ENCODE data around the gene ZBP1. TPM values are rescaled to one million over a fixed set of nuclear protein-coding genes. Genes with fewer than 3 reads are reported as not detected.

ZBP1 gene
- total RNA-seq, 5 donors from 2014 or later (not counting 1 experiment from before 2014, with no cell fraction given): 8.6 to 41.1 (median 20.6) TPM

DNA sequence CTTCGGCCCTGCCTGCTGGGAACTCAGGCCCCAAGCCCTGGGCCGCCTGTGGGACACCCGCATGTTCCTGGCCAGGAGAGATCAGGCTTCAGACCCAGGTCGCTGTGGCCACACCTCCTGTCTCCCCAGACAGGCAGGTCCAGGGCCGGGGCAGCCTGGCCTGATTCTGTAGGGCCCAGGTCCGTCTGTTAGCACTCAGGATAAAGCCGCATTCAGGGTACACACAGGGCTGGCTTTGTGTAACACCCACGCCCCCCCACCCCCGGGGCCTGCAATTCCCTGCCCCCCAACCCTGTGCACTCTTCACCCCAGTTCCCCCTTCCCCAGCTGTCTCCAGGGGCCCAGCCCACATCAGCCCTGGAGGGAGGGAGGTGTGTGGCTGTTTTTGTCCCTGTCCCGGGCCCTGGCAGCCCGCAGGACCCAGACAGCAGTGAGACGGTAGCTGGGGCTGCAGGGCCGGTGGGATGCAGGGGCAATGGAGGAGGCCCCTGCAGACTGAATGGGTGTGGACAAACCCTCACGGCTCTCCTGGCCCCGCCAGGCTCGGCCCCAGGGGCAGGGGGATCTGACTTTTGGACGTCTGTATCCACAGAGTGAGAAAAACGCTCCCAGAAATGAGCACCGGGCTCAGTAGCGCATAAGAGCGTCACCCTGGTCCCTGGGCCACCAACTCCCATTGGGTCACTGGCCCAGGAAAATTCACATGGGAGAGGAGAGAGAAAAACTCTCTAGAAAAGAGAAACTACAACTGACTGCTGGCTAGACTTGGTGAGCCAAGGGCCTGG lies 42.4 kb upstream of the ZBP1 start:
- no peak overlapping the region for H3K27ac Mint-ChIP-seq
- H3K4me3 Mint-ChIP-seq: no peak overlapping the region
- ATAC-seq (replicated peaks in 1 of 4): no peak
- no peaks in the 10 kb centered on the region for H3K9me3 Mint-ChIP-seq
- H3K4me1 Mint-ChIP-seq: peaks cover 19 to 22% (median 21%) of the 10 kb centered on the region in 3 donors
- peaks cover 0 to 6% of the 10 kb centered on the region in 2 experiments for H3K27me3 ChIP-seq (replicated peaks in 1 of 2; ENCODE audit: control insufficient read depth in 2 of 2, extremely low read depth in 1 of 2, insufficient read depth in 2 of 2, low read length in 1 of 2)
- H3K36me3 Mint-ChIP-seq: peaks cover 18% of the 10 kb centered on the region
- H3K9me3 ChIP-seq: no peaks in the 10 kb centered on the region
- ChIA-PET POLR2A (no interaction called here), CTCF (no interaction called here)
- no peaks in the 10 kb centered on the region for H3K27me3 Mint-ChIP-seq
- no peak overlapping the region for H3K4me3 ChIP-seq (ENCODE audit: control insufficient read depth in 1 of 2, extremely low read depth in 1 of 2, low read length in 1 of 2)
- H3K4me1 ChIP-seq (ENCODE audit: control insufficient read depth in 1 of 2, extremely low read depth in 1 of 2, insufficient read depth in 2 of 2, low read length in 2 of 2): peaks cover 6 to 21% of the 10 kb centered on the region in 2 experiments
- H3K27ac ChIP-seq (ENCODE audit: low read length): no peak overlapping the region
- no peaks in the 10 kb centered on the region for H3K36me3 ChIP-seq (ENCODE audit: control insufficient read depth in 2 of 2, extremely low read depth in 1 of 2, insufficient read depth in 1 of 2, low read length in 1 of 2)
- no peak for DNase-seq
- 82% methylated on average over 14 of the region's 21 CpGs for WGBS (ENCODE audit: insufficient coverage)

- POLR2A ChIA-PET: no interaction called here
Observed at GRCh38 chr20:57661746-57662455, 41.7 kb upstream of the ZBP1 start.

GRCh38 chr20:57660922-57661745 lies 40.9 kb upstream of the ZBP1 start:
- CTCF ChIA-PET: no interaction called here
- no peaks in the 10 kb centered on the region for H3K27me3 Mint-ChIP-seq
- no peaks in the 10 kb centered on the region for H3K9me3 ChIP-seq
- no peak for DNase-seq
- peaks cover 11 to 34% of the 10 kb centered on the region in 2 experiments for H3K4me1 ChIP-seq (ENCODE audit: control insufficient read depth in 1 of 2, extremely low read depth in 1 of 2, insufficient read depth in 2 of 2, low read length in 2 of 2)
- WGBS (ENCODE audit: insufficient coverage): 90% methylated on average over 24 of the region's 31 CpGs
- POLR2A ChIA-PET: no interaction called here
- no peak overlapping the region for H3K27ac ChIP-seq (ENCODE audit: low read length)
- peaks cover 27 to 31% (median 28%) of the 10 kb centered on the region in 3 donors for H3K4me1 Mint-ChIP-seq
- peaks cover 0 to 6% of the 10 kb centered on the region in 2 experiments for H3K27me3 ChIP-seq (replicated peaks in 1 of 2; ENCODE audit: control insufficient read depth in 2 of 2, extremely low read depth in 1 of 2, insufficient read depth in 2 of 2, low read length in 1 of 2)
- no peak overlapping the region for H3K4me3 ChIP-seq (ENCODE audit: control insufficient read depth in 1 of 2, extremely low read depth in 1 of 2, low read length in 1 of 2)
- no peaks in the 10 kb centered on the region for H3K9me3 Mint-ChIP-seq
- H3K36me3 ChIP-seq (ENCODE audit: control insufficient read depth in 2 of 2, extremely low read depth in 1 of 2, insufficient read depth in 1 of 2, low read length in 1 of 2): no peaks in the 10 kb centered on the region
- H3K27ac Mint-ChIP-seq: no peak overlapping the region
- H3K36me3 Mint-ChIP-seq: peaks cover 18% of the 10 kb centered on the region
- no peak overlapping the region for H3K4me3 Mint-ChIP-seq
- no peak for ATAC-seq (replicated peaks in 1 of 4)

More at GRCh38 chr20:57661746-57662455, 41.7 kb upstream of the ZBP1 start:
- ATAC-seq (replicated peaks in 1 of 4): no peak
- DNase-seq: no peak
- H3K9me3 ChIP-seq: no peaks in the 10 kb centered on the region
- H3K27me3 Mint-ChIP-seq: no peaks in the 10 kb centered on the region
- no peak overlapping the region for H3K27ac Mint-ChIP-seq
- H3K4me1 ChIP-seq (ENCODE audit: control insufficient read depth in 1 of 2, extremely low read depth in 1 of 2, insufficient read depth in 2 of 2, low read length in 2 of 2): peaks cover 11 to 28% of the 10 kb centered on the region in 2 experiments
- peaks cover 18% of the 10 kb centered on the region for H3K36me3 Mint-ChIP-seq
- CTCF ChIA-PET: no interaction called here
- no peak overlapping the region for H3K4me3 Mint-ChIP-seq
- H3K4me3 ChIP-seq (ENCODE audit: control insufficient read depth in 1 of 2, extremely low read depth in 1 of 2, low read length in 1 of 2): no peak overlapping the region
- no peaks in the 10 kb centered on the region for H3K9me3 Mint-ChIP-seq
- 87% methylated on average over 26 of the region's 26 CpGs for WGBS (ENCODE audit: insufficient coverage)
- H3K27ac ChIP-seq (ENCODE audit: low read length): no peak overlapping the region
- no peaks in the 10 kb centered on the region for H3K36me3 ChIP-seq (ENCODE audit: control insufficient read depth in 2 of 2, extremely low read depth in 1 of 2, insufficient read depth in 1 of 2, low read length in 1 of 2)
- H3K4me1 Mint-ChIP-seq: peaks cover 25 to 28% (median 27%) of the 10 kb centered on the region in 3 donors
- peaks cover 0 to 6% of the 10 kb centered on the region in 2 experiments for H3K27me3 ChIP-seq (replicated peaks in 1 of 2; ENCODE audit: control insufficient read depth in 2 of 2, extremely low read depth in 1 of 2, insufficient read depth in 2 of 2, low read length in 1 of 2)

GRCh38 chr20:57660181-57660921 lies 40.1 kb upstream of the ZBP1 start:
- no peak overlapping the region for H3K4me3 ChIP-seq (ENCODE audit: control insufficient read depth in 1 of 2, extremely low read depth in 1 of 2, low read length in 1 of 2)
- ATAC-seq (replicated peaks in 1 of 4) (no peak), DNase-seq (peak in 1 of 35 experiments; percentile 9)
- H3K9me3 ChIP-seq: no peaks in the 10 kb centered on the region
- ChIA-PET POLR2A (no interaction called here), CTCF (interaction anchor here in 1 of 2 donors (0.6 kb wide), 1 partner anchor 152 kb away, joined by 3 read pairs; no protein-coding TSS in a partner anchor)
- no peaks in the 10 kb centered on the region for H3K36me3 ChIP-seq (ENCODE audit: control insufficient read depth in 2 of 2, extremely low read depth in 1 of 2, insufficient read depth in 1 of 2, low read length in 1 of 2)
- H3K27ac Mint-ChIP-seq: no peak overlapping the region
- peaks cover 11 to 34% of the 10 kb centered on the region in 2 experiments for H3K4me1 ChIP-seq (ENCODE audit: control insufficient read depth in 1 of 2, extremely low read depth in 1 of 2, insufficient read depth in 2 of 2, low read length in 2 of 2)
- peaks cover 27 to 31% (median 28%) of the 10 kb centered on the region in 3 donors for H3K4me1 Mint-ChIP-seq
- no peaks in the 10 kb centered on the region for H3K27me3 Mint-ChIP-seq
- peaks cover 0 to 6% of the 10 kb centered on the region in 2 experiments for H3K27me3 ChIP-seq (replicated peaks in 1 of 2; ENCODE audit: control insufficient read depth in 2 of 2, extremely low read depth in 1 of 2, insufficient read depth in 2 of 2, low read length in 1 of 2)
- peaks cover 18% of the 10 kb centered on the region for H3K36me3 Mint-ChIP-seq
- H3K4me3 Mint-ChIP-seq: no peak overlapping the region
- no peak overlapping the region for H3K27ac ChIP-seq (ENCODE audit: low read length)
- 72% methylated on average over 11 of the region's 13 CpGs for WGBS (ENCODE audit: insufficient coverage)
- no peaks in the 10 kb centered on the region for H3K9me3 Mint-ChIP-seq

DNA sequence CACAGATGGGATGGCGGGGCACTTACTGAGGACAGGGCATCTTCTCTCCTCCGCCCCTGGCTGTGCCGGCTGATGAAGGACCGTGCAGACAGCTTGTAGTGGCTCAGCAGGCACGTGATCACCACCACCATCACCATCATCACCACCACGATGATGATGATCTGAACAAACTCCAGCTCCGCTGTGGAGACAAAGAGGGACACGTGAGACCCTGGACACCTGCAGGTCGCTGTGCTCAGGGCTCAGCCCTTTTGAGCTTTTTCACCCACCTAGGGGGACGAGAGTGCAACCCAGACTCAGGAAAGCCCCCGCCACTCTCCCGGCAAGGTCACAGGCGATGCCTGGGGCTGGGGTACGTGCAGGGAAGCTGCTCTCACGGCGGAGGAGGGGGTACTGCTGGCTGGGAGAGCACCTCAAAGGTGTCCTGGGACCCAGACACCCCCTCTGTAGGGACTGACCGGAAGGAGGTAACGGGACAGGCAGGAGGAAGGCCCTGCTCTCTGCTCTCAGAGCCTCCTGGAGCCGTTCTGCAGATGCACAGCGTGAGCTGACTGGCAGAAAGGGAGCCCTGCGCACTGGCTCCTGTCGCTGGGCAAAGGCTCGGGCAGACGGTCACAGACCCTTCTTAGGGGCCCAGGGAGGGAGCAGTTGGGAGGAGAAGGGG lies 39.4 kb upstream of the ZBP1 start:
- Mint-ChIP-seq H3K4me1 (peaks cover 29 to 36% (median 34%) of the 10 kb centered on the region in 3 donors), H3K27ac (no peak overlapping the region), H3K9me3 (no peaks in the 10 kb centered on the region), H3K36me3 (peaks cover 18% of the 10 kb centered on the region), H3K27me3 (no peaks in the 10 kb centered on the region), H3K4me3 (peak overlapping the region in 1 of 3 donors; percentile 47)
- Histone ChIP-seq H3K27me3 (replicated peaks in 1 of 2; ENCODE audit: control insufficient read depth in 2 of 2, extremely low read depth in 1 of 2, insufficient read depth in 2 of 2, low read length in 1 of 2) (peaks cover 0 to 6% of the 10 kb centered on the region in 2 experiments), H3K36me3 (ENCODE audit: control insufficient read depth in 2 of 2, extremely low read depth in 1 of 2, insufficient read depth in 1 of 2, low read length in 1 of 2) (no peaks in the 10 kb centered on the region), H3K9me3 (no peaks in the 10 kb centered on the region), H3K4me3 (ENCODE audit: control insufficient read depth in 1 of 2, extremely low read depth in 1 of 2, low read length in 1 of 2) (no peak overlapping the region), H3K4me1 (ENCODE audit: control insufficient read depth in 1 of 2, extremely low read depth in 1 of 2, insufficient read depth in 2 of 2, low read length in 2 of 2) (peaks cover 11 to 39% of the 10 kb centered on the region in 2 experiments), H3K27ac (ENCODE audit: low read length) (no peak overlapping the region)
- POLR2A ChIA-PET: interaction anchor here in 1 of 2 donors (0.5 kb wide), 1 partner anchor 28 kb away, joined by 4 read pairs; no protein-coding TSS in a partner anchor
- peak in 2 of 35 experiments; percentile 12 to 17 for DNase-seq
- 91% methylated on average over 23 of the region's 24 CpGs for WGBS (ENCODE audit: insufficient coverage)
- CTCF ChIA-PET: no interaction called here
- ATAC-seq (replicated peaks in 1 of 4): no peak

Measured in T-cell (primary cell).